NCI-H2196 treated with DMSO at 0.1 percent for 48 hours (cell line): ENCODE data around the gene MAST4.
"Not testable (repeated sequence)": the region's sequence is repeated elsewhere in the genome, so short reads cannot be mapped to it uniquely, and the experiment has no call there.

ENCODE experiments used
- DNase-seq: peaks from one replicate; lab custom pipeline; 2025; ENCODE audit not compliant: unreplicated experiment; lab: John Stamatoyannopoulos, UW

Gene MAST4

GRCh38 chr5:66741394-66741793 is 145.2 kb downstream of the MAST4 start:
- DNase-seq, result no peak

GRCh38 chr5:66742083-66742895 is 146.1 kb downstream of the MAST4 start:
- no peak for DNase-seq

DNA sequence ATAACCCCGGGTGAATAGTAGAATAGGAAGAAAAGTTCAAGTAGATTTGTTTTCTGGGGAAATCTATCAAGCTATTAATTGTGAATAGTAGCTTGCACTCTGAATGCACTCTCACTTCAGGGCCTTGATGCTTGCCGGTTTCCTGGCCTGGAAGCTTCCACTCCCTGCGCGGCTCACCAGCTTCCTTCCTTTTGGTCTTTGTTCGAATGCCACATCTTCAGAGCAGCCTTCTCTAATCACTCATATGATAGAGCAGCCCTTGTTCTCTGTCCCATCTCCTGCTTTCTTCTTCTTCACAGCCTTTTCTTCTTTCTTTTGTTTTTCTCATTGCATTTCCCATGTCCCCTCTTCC is 146.7 kb downstream of the MAST4 start:
- DNase-seq, result no peak

- DNase-seq, result no peak
These were observed 147.2 kb downstream of the MAST4 start for GRCh38 chr5:66743344-66743743.

DNA sequence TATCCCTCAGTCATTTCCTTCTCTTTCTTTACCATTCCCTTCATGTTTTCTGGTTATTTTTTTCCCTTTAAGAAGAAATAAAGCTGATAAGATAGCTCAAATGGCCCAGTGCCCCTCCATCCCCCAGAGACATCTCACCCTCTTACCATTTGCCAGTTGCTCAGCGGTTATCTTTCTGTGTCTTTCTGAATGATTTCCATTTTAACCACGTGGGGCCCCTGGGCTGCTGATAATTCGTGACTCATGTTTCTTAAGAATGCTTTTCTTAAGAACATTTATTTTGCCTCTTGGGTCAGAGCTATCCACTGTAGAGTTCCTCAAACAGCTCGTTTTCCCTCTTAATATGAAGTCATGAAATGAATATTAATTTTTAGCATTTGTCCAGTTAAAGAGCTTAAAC is 147.8 kb downstream of the MAST4 start:
- no peak for DNase-seq

GRCh38 chr5:66745297-66745696 is 149.1 kb downstream of the MAST4 start:
- no peak for DNase-seq

DNA sequence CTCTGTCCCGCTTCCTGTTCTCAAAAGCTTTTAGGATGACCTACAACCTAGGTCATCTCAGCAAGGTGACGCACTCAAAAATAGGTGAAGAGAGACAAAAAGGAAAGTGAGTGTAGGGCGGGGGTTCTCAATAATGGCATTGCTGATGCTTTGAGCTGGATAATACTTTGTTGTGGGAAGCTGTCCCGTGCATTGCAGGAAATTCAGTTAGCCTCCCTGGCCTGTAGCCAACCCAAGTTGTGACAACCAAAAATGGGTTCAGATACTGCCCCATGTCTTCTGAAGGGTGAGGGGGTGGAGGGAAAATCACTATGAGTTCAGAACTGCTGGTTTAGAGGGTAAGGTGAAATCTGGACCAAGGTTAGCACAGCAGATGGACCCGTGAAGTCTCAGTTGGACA is 151.4 kb downstream of the MAST4 start:
- no peak for DNase-seq

DNA sequence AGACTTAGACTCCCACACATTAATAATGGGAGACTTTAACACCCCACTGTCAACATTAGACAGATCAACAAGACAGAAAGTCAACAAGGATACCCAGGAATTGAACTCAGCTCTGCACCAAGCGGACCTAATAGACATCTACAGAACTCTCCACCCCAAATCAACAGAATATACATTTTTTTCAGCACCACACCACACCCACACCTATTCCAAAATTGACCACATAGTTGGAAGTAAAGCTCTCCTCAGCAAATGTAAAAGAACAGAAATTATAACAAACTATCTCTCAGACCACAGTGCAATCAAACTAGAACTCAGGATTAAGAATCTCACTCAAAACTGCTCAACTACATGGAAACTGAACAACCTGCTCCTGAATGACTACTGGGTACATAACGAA is 156.5 kb downstream of the MAST4 start:
- DNase-seq, result not testable (repeated sequence)

GRCh38 chr5:66757219-66757833 is 161.1 kb downstream of the MAST4 start:
- no peak for DNase-seq

DNA sequence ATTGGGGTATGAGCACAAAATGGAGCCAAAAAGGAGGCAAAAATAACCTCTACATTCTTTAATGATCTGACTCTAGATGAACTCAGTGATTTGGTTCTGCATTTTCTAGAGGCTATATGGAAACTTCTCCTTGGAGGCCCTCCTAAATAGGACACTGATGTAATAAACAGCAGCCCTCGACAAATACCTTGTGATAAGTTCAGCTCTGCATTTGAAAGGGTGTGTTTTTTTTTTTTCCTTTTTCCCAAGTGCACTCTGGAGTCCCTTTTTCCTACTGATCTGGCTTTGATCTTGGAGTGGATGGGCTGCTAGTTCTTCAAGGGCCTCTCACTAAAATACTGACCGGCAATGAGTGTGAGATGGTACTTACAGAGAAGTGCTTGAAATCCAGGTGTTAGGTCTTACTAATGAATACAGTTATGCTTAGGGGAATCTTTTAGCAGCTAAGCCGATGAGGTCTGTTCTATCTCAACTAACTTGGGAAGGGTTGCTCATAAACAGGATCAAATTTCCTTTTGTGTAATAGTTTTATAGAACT is 161.7 kb downstream of the MAST4 start:
- DNase-seq, result no peak

GRCh38 chr5:66769030-66769733 is 173.0 kb downstream of the MAST4 start:
- DNase-seq, result no peak

- no peak for DNase-seq
These were observed 173.8 kb downstream of the MAST4 start for GRCh38 chr5:66769839-66770617.

DNA sequence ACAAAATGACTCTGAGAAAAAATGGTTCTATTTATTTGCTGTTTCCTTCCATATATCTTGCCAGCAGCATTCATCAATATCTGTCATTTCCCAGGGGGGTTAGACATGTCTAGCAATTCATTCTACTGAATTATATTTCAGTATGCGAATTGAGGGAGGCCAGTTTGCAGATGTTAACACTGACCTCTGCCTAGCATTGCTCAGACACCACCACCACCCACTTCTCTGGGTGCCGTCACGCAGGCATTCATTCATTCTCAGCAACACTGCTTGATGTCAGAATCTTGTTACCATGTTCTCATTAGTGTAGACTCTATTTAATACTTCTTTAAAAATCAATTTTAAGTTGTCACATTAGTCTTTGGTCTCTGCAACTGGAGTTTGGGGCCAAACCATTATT is 181.7 kb downstream of the MAST4 start:
- no peak for DNase-seq

- no peak for DNase-seq
These were observed 183.3 kb downstream of the MAST4 start for GRCh38 chr5:66779528-66779927.

- DNase-seq, result no peak
These were observed 192.4 kb downstream of the MAST4 start for GRCh38 chr5:66788556-66788955.

- no peak for DNase-seq
These were observed 193.2 kb downstream of the MAST4 start for GRCh38 chr5:66789434-66789833.

DNA sequence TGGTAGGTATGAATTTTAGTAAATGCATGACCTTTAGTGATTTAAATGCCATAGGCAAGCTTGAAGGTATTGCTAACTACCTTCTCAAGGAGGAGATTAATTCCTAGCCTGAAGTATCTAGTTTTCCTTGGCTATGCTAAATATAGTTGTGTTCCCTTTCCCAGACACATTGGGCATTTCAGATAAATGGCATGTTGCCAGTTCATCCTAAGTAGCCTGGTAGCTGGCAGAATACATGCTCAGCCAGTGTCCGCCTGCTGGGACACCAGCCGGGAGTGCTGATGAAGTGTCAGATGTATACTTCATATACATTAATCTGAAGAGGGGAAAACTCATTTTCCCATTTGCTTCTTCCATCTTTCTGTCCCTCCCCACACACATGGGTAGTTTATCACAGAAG is 196.9 kb downstream of the MAST4 start:
- no peak for DNase-seq

DNA sequence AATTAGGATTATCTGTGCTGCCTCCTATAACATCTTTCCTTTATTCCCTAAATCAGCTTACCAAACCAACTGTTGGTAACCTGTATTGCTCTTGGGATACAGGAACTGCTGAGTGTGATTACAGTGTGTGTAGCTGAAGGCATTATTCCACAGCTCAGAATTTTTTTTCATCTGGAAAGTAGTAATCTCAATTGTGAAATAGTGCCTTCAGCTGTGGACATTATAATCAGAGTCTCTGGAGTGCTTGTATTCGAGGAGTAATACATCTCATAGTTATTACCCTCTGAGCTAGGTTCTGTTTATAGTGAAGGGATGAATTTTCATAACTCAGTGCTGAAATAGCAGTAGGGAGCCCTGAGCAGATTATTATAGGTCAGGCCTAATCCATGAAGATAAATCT is 199.5 kb downstream of the MAST4 start:
- no peak for DNase-seq

DNA sequence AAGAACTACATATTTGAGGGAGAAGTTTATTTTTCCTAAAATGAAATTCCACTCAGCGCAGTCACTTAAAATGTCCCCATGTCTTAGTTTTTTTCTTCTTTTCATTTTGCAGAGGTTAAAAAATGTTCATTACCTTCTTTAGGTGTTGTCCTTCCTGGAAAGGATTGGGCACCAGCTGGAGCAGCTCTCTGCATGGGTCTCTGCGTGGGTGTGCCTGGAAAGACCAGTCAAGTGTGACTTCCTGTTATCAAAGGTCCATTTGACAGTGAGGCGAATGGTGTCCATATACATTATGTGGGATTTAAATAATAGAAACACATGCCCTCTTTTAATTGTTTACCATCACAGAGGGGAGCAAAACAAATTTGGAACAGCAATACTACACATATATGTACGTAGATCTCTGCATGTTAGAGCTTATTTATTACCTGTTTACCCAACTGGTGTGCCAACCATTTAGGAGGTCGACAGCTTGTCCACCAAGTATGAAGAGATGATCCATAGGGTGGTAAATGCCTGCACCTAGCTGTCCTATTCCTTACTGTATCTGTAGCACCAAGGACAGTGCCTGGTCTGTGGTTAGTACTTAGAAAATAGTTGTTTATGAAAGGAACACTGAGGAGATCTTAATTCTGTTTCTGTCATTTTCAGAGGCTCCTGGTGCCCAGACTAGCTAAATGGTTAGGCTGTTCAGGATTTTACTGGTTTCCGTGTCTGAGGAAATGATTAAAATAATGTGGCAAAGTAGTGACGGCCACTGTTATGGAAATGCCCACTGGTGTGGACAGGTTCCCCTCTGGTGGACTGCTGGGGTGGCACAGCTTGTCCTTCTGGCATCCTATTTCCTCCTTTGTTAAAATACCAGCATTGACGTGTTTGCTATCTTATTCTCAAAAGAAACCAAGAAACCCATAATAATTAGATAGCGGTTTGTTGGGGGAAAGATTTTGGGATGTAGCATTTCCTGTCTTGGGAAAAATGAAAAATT is 200.4 kb downstream of the MAST4 start:
- no peak for DNase-seq

GRCh38 chr5:66802941-66803340 is 206.7 kb downstream of the MAST4 start:
- DNase-seq, result no peak
